Measurements from ENCODE around the gene DDR2.

Gene DDR2

GRCh38 chr1:162632217-162632666 is at the start of gene DDR2:
Gene DDR2 (plus strand): TSS chr1:162632464. CDS start chr1:162719064, 86,600 bp downstream.
- no peak for TF ChIP-seq CTCF (conservative IDR thresholded peaks at IDR 0.05)
- TF ChIP-seq ZFX (IDR thresholded peaks at IDR 0.05) = no peak
- H3K27ac ChIP-seq = no peak within 1 kb of the TSS

- peak overlapping the region; percentile 9; the same call in 1 of the 2 replicates for H3K27ac ChIP-seq
Observed at GRCh38 chr1:162582901-162583300, 49.4 kb upstream of the DDR2 start.

GRCh38 chr1:162585101-162585500 is 47.2 kb upstream of the DDR2 start:
- peak overlapping the region; percentile 28 for H3K27ac ChIP-seq

- H3K27ac ChIP-seq = no peak overlapping the region; the same call in 1 of the 2 replicates
- TF ChIP-seq ZFX (IDR thresholded peaks at IDR 0.05) (no peak), CTCF (conservative IDR thresholded peaks at IDR 0.05) (no peak)
Observed at GRCh38 chr1:162587347-162587746, 44.9 kb upstream of the DDR2 start.

GRCh38 chr1:162587761-162588260 is 44.5 kb upstream of the DDR2 start:
- TF ChIP-seq CTCF (conservative IDR thresholded peaks at IDR 0.05) = no peak
- no peak for TF ChIP-seq ZFX (IDR thresholded peaks at IDR 0.05)
- H3K27ac ChIP-seq = no peak overlapping the region; the same call in 1 of the 2 replicates

GRCh38 chr1:162590101-162590500 is 42.2 kb upstream of the DDR2 start:
- TF ChIP-seq CTCF (conservative IDR thresholded peaks at IDR 0.05) = no peak
- TF ChIP-seq ZFX (IDR thresholded peaks at IDR 0.05) = no peak
- H3K27ac ChIP-seq = no peak overlapping the region

- no peak overlapping the region for H3K27ac ChIP-seq
- no peak for TF ChIP-seq CTCF (conservative IDR thresholded peaks at IDR 0.05)
Observed at GRCh38 chr1:162590686-162591085, 41.6 kb upstream of the DDR2 start.

GRCh38 chr1:162596514-162597170 is 35.6 kb upstream of the DDR2 start:
- no peak overlapping the region for H3K27ac ChIP-seq
- TF ChIP-seq ZFX (IDR thresholded peaks at IDR 0.05) (no peak), CTCF (conservative IDR thresholded peaks at IDR 0.05) (no peak)

Data from C4-2B (cell line).